ENCODE measurements around the gene MTURN.

DNA sequence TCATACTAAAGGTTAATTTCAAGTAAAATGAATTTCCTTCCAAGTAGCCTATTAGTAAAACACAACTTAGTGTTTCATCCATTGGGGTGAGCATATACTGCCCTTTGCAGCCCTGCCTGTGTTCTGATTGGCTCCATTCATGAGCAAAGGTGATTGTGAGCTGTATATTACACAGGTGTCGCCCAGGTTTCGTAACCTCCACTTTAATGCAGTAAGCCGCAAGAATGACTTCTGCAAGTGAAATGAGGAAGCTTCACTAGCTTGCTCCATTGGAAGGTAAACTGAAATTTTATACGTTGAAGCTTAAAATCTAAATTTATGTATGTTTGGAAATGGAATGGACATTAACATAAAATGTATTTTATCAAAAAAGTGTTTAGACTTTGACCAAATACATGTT lies 24.4 kb downstream of the MTURN start:
- no peak for TF ChIP-seq CTCF (IDR thresholded peaks at IDR 0.05)
- TF ChIP-seq EZH2 (IDR thresholded peaks at IDR 0.05; ENCODE audit: borderline replicate concordance, insufficient read depth, low read depth, low read length, poor library complexity, severe bottlenecking): no peak

Measured in B cell (primary cell).